ENCODE measurements around the gene FECH. TPM values are rescaled to one million over a fixed set of nuclear protein-coding genes. Genes with fewer than 3 reads are reported as not detected.

The FECH gene
- total and polyA plus RNA-seq, 2 donors (not counting 1 experiment from before 2014, with no cell fraction given), result 5.8 to 10.4 TPM

DNA sequence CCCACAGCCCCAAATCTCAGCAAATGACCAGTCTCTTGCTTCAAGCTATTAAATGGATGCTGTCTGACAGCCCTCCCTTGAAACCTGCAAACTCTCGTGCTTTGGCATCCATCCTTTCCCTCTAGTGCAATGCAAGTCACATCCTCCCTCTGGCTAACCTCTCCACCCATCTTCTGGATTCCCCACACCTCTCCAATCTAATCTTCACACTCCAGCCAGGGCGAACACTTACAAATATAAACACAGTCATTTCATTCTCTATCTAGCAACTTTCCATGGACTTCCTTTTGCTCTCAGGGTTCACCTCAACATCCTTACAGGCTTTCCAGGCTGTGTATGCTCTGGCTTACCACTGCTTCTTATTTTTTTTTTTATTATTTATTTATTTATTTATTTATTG lies 45.2 kb upstream of the FECH start:
- H4K20me1 ChIP-seq (ENCODE audit: control insufficient read depth, insufficient read depth, low read length, poor library complexity, severe bottlenecking), result peaks cover 22% of the 10 kb centered on the region
- Mint-ChIP-seq H3K4me1 (peaks cover 32% of the 10 kb centered on the region), H3K4me3 (peak overlapping the region; percentile 97), H3K9me3 (ENCODE audit: insufficient read depth) (no peaks in the 10 kb centered on the region), H3K27ac (peak overlapping the region; percentile 98), H3K27me3 (no peaks in the 10 kb centered on the region)
- H3K4me2 ChIP-seq (replicated peaks; ENCODE audit: low read depth, low read length, poor library complexity, severe bottlenecking), result peak overlapping the region; percentile 79
- H3K27ac ChIP-seq (ENCODE audit: low read length in 2 of 2), result peak overlapping the region; percentile 13 to 85
- no peaks in the 10 kb centered on the region for H3K27me3 ChIP-seq (replicated peaks in 1 of 4; ENCODE audit: control extremely low read depth in 1 of 4, control insufficient read depth in 3 of 4, insufficient read depth in 4 of 4, low read length in 3 of 4)
- WGBS (ENCODE audit: insufficient coverage), result 61% methylated on average over 2 of the region's 2 CpGs
- no peak for ATAC-seq (ENCODE audit: low read depth)
- no peak for DNase-seq
- H3K9me3 ChIP-seq (ENCODE audit: control extremely low read depth in 1 of 3, control insufficient read depth in 2 of 3, insufficient read depth in 1 of 3, low read length in 2 of 3), result no peaks in the 10 kb centered on the region
- H3K4me3 ChIP-seq (ENCODE audit: control extremely low read depth in 1 of 5, extremely low read depth in 1 of 5, insufficient read depth in 1 of 5, low read depth in 2 of 5, low read length in 4 of 5), result peak overlapping the region; percentile 89 to 99 (median 98)
- H3K79me2 ChIP-seq (ENCODE audit: control insufficient read depth, insufficient read depth, low read length), result peaks cover 27% of the 10 kb centered on the region
- peak overlapping the region; percentile 7 for H2AFZ ChIP-seq (ENCODE audit: insufficient read depth, low read depth, low read length, poor library complexity, severe bottlenecking)
- POLR2A ChIA-PET, result interaction anchor here (2.4 kb wide), 1 partner anchor 9 kb away, joined by 35 read pairs; the partner anchor contains the start of gene NARS1
- TF ChIP-seq, protein P1, sequence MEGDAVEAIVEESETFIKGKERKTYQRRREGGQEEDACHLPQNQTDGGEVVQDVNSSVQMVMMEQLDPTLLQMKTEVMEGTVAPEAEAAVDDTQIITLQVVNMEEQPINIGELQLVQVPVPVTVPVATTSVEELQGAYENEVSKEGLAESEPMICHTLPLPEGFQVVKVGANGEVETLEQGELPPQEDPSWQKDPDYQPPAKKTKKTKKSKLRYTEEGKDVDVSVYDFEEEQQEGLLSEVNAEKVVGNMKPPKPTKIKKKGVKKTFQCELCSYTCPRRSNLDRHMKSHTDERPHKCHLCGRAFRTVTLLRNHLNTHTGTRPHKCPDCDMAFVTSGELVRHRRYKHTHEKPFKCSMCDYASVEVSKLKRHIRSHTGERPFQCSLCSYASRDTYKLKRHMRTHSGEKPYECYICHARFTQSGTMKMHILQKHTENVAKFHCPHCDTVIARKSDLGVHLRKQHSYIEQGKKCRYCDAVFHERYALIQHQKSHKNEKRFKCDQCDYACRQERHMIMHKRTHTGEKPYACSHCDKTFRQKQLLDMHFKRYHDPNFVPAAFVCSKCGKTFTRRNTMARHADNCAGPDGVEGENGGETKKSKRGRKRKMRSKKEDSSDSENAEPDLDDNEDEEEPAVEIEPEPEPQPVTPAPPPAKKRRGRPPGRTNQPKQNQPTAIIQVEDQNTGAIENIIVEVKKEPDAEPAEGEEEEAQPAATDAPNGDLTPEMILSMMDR (IDR thresholded peaks at IDR 0.05), result no peak
- TF ChIP-seq EZH2 (IDR thresholded peaks at IDR 0.05; ENCODE audit: borderline replicate concordance, insufficient read depth, low read depth, low read length, poor library complexity, severe bottlenecking), result no peak
- CTCF ChIA-PET, result interaction anchor here (1.3 to 1.9 kb wide), 5 partner anchors 9 to 490 kb away, joined by 4 to 14 read pairs (median 7); partner anchors contain the start of gene NARS1
- H3K9ac ChIP-seq (ENCODE audit: low read length), result peak overlapping the region; percentile 89
- peaks cover 15 to 17% of the 10 kb centered on the region in 2 donors for H3K4me1 ChIP-seq (ENCODE audit: control insufficient read depth in 2 of 2, insufficient read depth in 2 of 2, low read length in 2 of 2)
- peaks cover 0 to 2% of the 10 kb centered on the region in 2 experiments for H3K36me3 ChIP-seq (replicated peaks in 1 of 2; ENCODE audit: control extremely low read depth in 1 of 2, control insufficient read depth in 1 of 2, extremely low read depth in 1 of 2, insufficient read depth in 2 of 2, low read length in 1 of 2)
- intact Hi-C loops (cut with micrococcal nuclease), result loop anchor here (1.0 to 10.0 kb wide), 5 partner anchors 17 to 493 kb away; partner anchors contain the start of gene FECH

All from B cell (primary cell).